HG03139 (cell line): ENCODE data around the gene PDXP.
"Not testable (repeated sequence)": the region's sequence is repeated elsewhere in the genome, so short reads cannot be mapped to it uniquely, and the experiment has no call there.

ENCODE experiments used
- ATAC-seq: cut with Tn5 transposase; IDR thresholded peaks from one replicate; pipeline ENCODE4 v1.9.1; 2021; ENCODE audit not compliant: unreplicated experiment

Gene PDXP

GRCh38 chr22:37643225-37643847 lies 15.2 kb upstream of the PDXP start:
- no peak for ATAC-seq

GRCh38 chr22:37647317-37647716 lies 11.2 kb upstream of the PDXP start:
- ATAC-seq = no peak

- no peak for ATAC-seq
Measured at GRCh38 chr22:37647928-37648327, 10.6 kb upstream of the PDXP start.

- no peak for ATAC-seq
Measured at GRCh38 chr22:37650463-37651136, 7.9 kb upstream of the PDXP start.

GRCh38 chr22:37654563-37655251 lies 3.8 kb upstream of the PDXP start:
- ATAC-seq = no peak

- ATAC-seq = no peak
Measured at GRCh38 chr22:37655252-37655563, 3.3 kb upstream of the PDXP start.

GRCh38 chr22:37656583-37656982 lies 1.9 kb upstream of the PDXP start:
- not testable (repeated sequence) for ATAC-seq

GRCh38 chr22:37657590-37658132 lies 862 bp upstream of the PDXP start:
- no peak for ATAC-seq

- ATAC-seq = no peak
Measured at GRCh38 chr22:37659066-37659896, 758 bp downstream of the PDXP start.

GRCh38 chr22:37659897-37660708 lies 1.6 kb downstream of the PDXP start:
- ATAC-seq = no peak

GRCh38 chr22:37660709-37661045 lies 2.2 kb downstream of the PDXP start:
- no peak for ATAC-seq

GRCh38 chr22:37661160-37661924 lies 2.8 kb downstream of the PDXP start:
- no peak for ATAC-seq

GRCh38 chr22:37662039-37662438 lies 3.5 kb downstream of the PDXP start:
- ATAC-seq = no peak

GRCh38 chr22:37663521-37664140 lies 5.1 kb downstream of the PDXP start:
- no peak for ATAC-seq

GRCh38 chr22:37664249-37665101 lies 6.0 kb downstream of the PDXP start:
- ATAC-seq = no peak

- ATAC-seq = no peak
Measured at GRCh38 chr22:37665487-37665886, 7.0 kb downstream of the PDXP start.

GRCh38 chr22:37669586-37669985 lies 11.1 kb downstream of the PDXP start:
- no peak for ATAC-seq

GRCh38 chr22:37672206-37672919 lies 13.8 kb downstream of the PDXP start:
- no peak for ATAC-seq
